HepG2 (cell line): ENCODE measurements around the gene TNFSF12. TPM values are rescaled to one million over a fixed set of nuclear protein-coding genes. Genes with fewer than 3 reads are reported as not detected.
A peak's percentile ranks its signal among the peaks of the same experiment; 100 is the strongest.

Experiments used
- ATAC-seq: fragments of 200-7000 bp; cut with Tn5 transposase; 3 replicates; pipeline ENCODE4 v1.9.1; 2020; ENCODE audit warnings: mild to moderate bottlenecking, moderate library complexity
- BruUV-seq: library from RNA; stranded (reverse); fragments of 400-500 nt; replicated peaks from 2 replicates; lab custom pipeline; 2021; lab: Mats Ljungman, UMichigan
- CTCF ChIA-PET: fragments of 300-600 bp; formaldehyde crosslinking; extraction: SDS; loops from one replicate; lab custom pipeline; 2021; ENCODE audit warnings: low total read pairs, inconsistent platforms, low intra/inter-chr PET ratio; lab: Yijun Ruan, JAX
- POLR2A ChIA-PET: fragments of 350-600 bp; sonication (Branson Sonifier 250); formaldehyde crosslinking; loops from one replicate; lab custom pipeline; 2020; ENCODE audit warnings: antibody characterized with exemption, inconsistent platforms; lab: Yijun Ruan, JAX
- DNase-seq: peaks from one replicate; pipeline ENCODE4 v3.0.0-alpha.2; 2015; ENCODE audit warnings: low spot score
- FAIRE-seq: peaks from 3 replicates; lab custom pipeline; 2011; peaks lifted over from hg19 to GRCh38; lab: Jason Lieb, UNC
- H2AFZ ChIP-seq: one replicate; pipeline ENCODE4 v1.6.1; 2011; ENCODE audit warnings: low read length, inconsistent platforms
- H3K27ac ChIP-seq: fragments of 300-600 bp; 3 replicates; pipeline ENCODE4 v1.8.0; 2011; ENCODE audit warnings: mixed run types, mild to moderate bottlenecking, mixed read lengths, low read length, inconsistent platforms; ENCODE audit not compliant: insufficient read depth; ENCODE audit errors: extremely low read length
- H3K27me3 ChIP-seq, 2 experiments: fragments of 200-600 bp in 1 of 2; 2 replicates in 1 of 2; 3 replicates in 1 of 2; pipeline versions ENCODE4 v1.6.0 to v1.8.0; 2011; ENCODE audit warnings: low read length in 2 of 2, mild to moderate bottlenecking in 2 of 2, moderate library complexity in 2 of 2, inconsistent platforms in 1 of 2; ENCODE audit not compliant: insufficient read depth in 2 of 2, control insufficient read depth in 1 of 2
- H3K36me3 ChIP-seq, 2 experiments: fragments of 200-600 bp in 1 of 2; replicated peaks in 1 of 2; 2 replicates in 1 of 2; 3 replicates in 1 of 2; pipeline versions ENCODE4 v1.5.1 to v1.8.0; 2011; ENCODE audit warnings: low read length in 2 of 2, inconsistent platforms in 1 of 2; ENCODE audit not compliant: insufficient read depth in 2 of 2, control insufficient read depth in 1 of 2
- H3K4me1 ChIP-seq: 2 replicates; pipeline ENCODE4 v1.5.1; 2012; ENCODE audit warnings: low read length, inconsistent platforms; ENCODE audit not compliant: insufficient read depth
- H3K4me2 ChIP-seq: 2 replicates; pipeline ENCODE4 v1.6.0; 2011; ENCODE audit warnings: low read depth, low read length, inconsistent platforms
- H3K4me3 ChIP-seq, 3 experiments: fragments of 200-600 bp in 1 of 3; sonication (generic), shearing (Covaris generic) in 1 of 3; replicated peaks in 1 of 3; 2 replicates each; pipeline ENCODE4 v1.5.1; 2011 to 2016; ENCODE audit warnings: low read length in 3 of 3, inconsistent platforms in 2 of 3, low read depth in 2 of 3, mild to moderate bottlenecking in 2 of 3, control low read depth in 1 of 3, mixed read lengths in 1 of 3; ENCODE audit not compliant: insufficient read depth in 1 of 3
- H3K79me2 ChIP-seq: one replicate; pipeline ENCODE4 v1.6.1; 2011; ENCODE audit warnings: low read length, inconsistent platforms; ENCODE audit not compliant: insufficient read depth
- H3K9ac ChIP-seq: 2 replicates; pipeline ENCODE4 v1.6.0; 2011; ENCODE audit warnings: mild to moderate bottlenecking, low read depth, low read length, inconsistent platforms; ENCODE audit not compliant: insufficient read depth
- H3K9me3 ChIP-seq: 2 replicates; pipeline ENCODE4 v1.5.1; 2012; ENCODE audit warnings: mild to moderate bottlenecking, low read length
- H4K20me1 ChIP-seq: 2 replicates; pipeline ENCODE4 v1.6.0; 2011; ENCODE audit warnings: inconsistent platforms, mild to moderate bottlenecking, low read length, moderate library complexity; ENCODE audit not compliant: insufficient read depth
- AGO2 ChIP-seq: fragments of 200-400 bp; formaldehyde crosslinking; optimal IDR thresholded peaks from 2 replicates; pipeline ENCODE3; 2017; ENCODE audit warnings: mild to moderate bottlenecking, low read depth, low read length, moderate library complexity
- CEBPB ChIP-seq: IDR thresholded peaks from 2 replicates; pipeline ENCODE4 v1.6.1; 2011; ENCODE audit warnings: low read depth, low read length, improper control_type of control experiment, borderline replicate concordance
- FUBP1 ChIP-seq: sonication (generic); formaldehyde crosslinking; IDR thresholded peaks from 2 replicates; pipeline ENCODE4 v1.5.1; 2020; ENCODE audit warnings: missing genetic modification reagents, mild to moderate bottlenecking, borderline replicate concordance
- HNF4A ChIP-seq: sonication (generic); formaldehyde crosslinking; IDR thresholded peaks from 2 replicates; pipeline ENCODE4 v1.4.0; 2020; ENCODE audit warnings: missing genetic modification reagents
- HNF4G ChIP-seq, 2 experiments: sonication (generic) in 1 of 2; formaldehyde crosslinking in 1 of 2; IDR thresholded peaks; 2 replicates each; pipeline versions ENCODE4 v1.4.0 to v1.6.1; 2011 to 2020; ENCODE audit warnings: borderline replicate concordance in 2 of 2, low read depth in 2 of 2, mild to moderate bottlenecking in 2 of 2, low read length in 1 of 2, missing genetic modification reagents in 1 of 2, moderate library complexity in 1 of 2
- RARA ChIP-seq: IDR thresholded peaks from 2 replicates; pipeline ENCODE4 v1.6.1; 2016; ENCODE audit warnings: missing genetic modification reagents, missing compliant biosample characterization
- SAP130 ChIP-seq: IDR thresholded peaks from 2 replicates; pipeline ENCODE4 v1.6.1; 2016; ENCODE audit warnings: low read depth
- ZNF34 ChIP-seq: sonication (generic); formaldehyde crosslinking; IDR thresholded peaks from 2 replicates; pipeline ENCODE4 v1.4.0; 2020; ENCODE audit warnings: mild to moderate bottlenecking, missing genetic modification reagents, borderline replicate concordance
- ZNF713 ChIP-seq: sonication (generic); formaldehyde crosslinking; IDR thresholded peaks from 2 replicates; pipeline ENCODE4 v1.4.0; 2020; ENCODE audit warnings: mild to moderate bottlenecking, missing genetic modification reagents
- WGBS: methylation state at CpG from one replicate; pipeline ENCODE4 v1.1.6; 2017; ENCODE audit warnings: low lambda C conversion rate; 5-methylcytosine and 5-hydroxymethylcytosine counted together
- in situ Hi-C: cut with HindIII; loops from 2 replicates; pipeline ENCODE4 v1.10.0; 2017; ENCODE audit warnings: low pct_unique_long_range_greater_than_20kb; ENCODE audit not compliant: extremely low pct_ligation_motif_present
- intact Hi-C: fragments of 100-400 bp; cut with micrococcal nuclease; formaldehyde crosslinking; loops from one replicate; pipeline ENCODE4 v1.10.0; 2022; ENCODE audit not compliant: unreplicated experiment
- polyA plus RNA-seq, 8 experiments: library from polyadenylated mRNA; depleted of rRNA in 3 of 8; stranded (reverse) in 7 of 8; unstranded in 1 of 8; fragments of >200 nt; fragmentation: Illumina TruSeq in 4 of 8; extraction: Trizol in 4 of 8; gene quantifications; 2 replicates each; pipeline versions ENCODE4 v1.2.1 to v1.2.3, GENCODE V29; 2011 to 2016; ENCODE audit warnings: low read depth in 4 of 8, missing spikeins in 1 of 8, mixed read lengths in 1 of 8; ENCODE audit not compliant: insufficient read depth in 1 of 8
- total RNA-seq, 5 experiments: library from RNA; depleted of rRNA; stranded (reverse); fragments of >200 nt; fragmentation: Illumina TruSeq; extraction: Trizol; gene quantifications; 2 replicates each; pipeline ENCODE4 v1.2.3, GENCODE V29; 2016; ENCODE audit warnings: low read depth in 1 of 5

The TNFSF12 gene
- total and polyA plus RNA-seq, 2 of the 13 experiments (the other 11 are each of a cell fraction or from before 2014, with no cell fraction given) = 0.93 to 7.2 TPM

DNA sequence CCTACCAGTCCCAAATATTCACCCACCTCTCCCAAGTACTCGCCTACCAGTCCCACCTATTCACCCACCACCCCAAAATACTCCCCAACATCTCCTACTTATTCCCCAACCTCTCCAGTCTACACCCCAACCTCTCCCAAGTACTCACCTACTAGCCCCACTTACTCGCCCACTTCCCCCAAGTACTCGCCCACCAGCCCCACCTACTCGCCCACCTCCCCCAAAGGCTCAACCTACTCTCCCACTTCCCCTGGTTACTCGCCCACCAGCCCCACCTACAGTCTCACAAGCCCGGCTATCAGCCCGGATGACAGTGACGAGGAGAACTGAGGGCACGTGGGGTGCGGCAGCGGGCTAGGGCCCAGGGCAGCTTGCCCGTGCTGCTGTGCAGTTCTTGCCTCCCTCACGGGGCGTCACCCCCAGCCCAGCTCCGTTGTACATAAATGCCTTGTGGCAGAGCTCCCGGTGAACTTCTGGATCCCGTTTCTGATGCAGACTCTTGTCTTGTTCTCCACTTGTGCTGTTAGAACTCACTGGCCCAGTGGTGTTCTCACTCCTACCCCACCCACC, 34.9 kb upstream of the TNFSF12 start:
- H3K4me3 ChIP-seq = no peak overlapping the region
- ChIA-PET CTCF (interaction anchor here (0.7 to 3.6 kb wide), 3 partner anchors 9 to 159 kb away, joined by 4 to 43 read pairs (median 4); partner anchors contain the start of gene SENP3), POLR2A (interaction anchor here (3.5 kb wide), 1 partner anchor 47 kb away, joined by 24 read pairs; the partner anchor contains the start of gene SENP3)
- FAIRE-seq (no peak), ATAC-seq (no peak), DNase-seq (no peak)
- H3K4me1 ChIP-seq = peaks cover 5% of the 10 kb centered on the region
- no peaks in the 10 kb centered on the region for H4K20me1 ChIP-seq
- intact Hi-C loops (loop anchor here (1.0 kb wide), 1 partner anchor 47 kb away; the partner anchor contains the start of gene SENP3), in situ Hi-C loops (loop anchor here (5.0 kb wide), 1 partner anchor 43 kb away; the partner anchor contains the start of gene TNFSF13)
- H3K4me2 ChIP-seq = no peak overlapping the region
- peaks cover 30 to 47% of the 10 kb centered on the region in 2 experiments for H3K36me3 ChIP-seq
- no peak overlapping the region for H2AFZ ChIP-seq
- no peaks in the 10 kb centered on the region for H3K79me2 ChIP-seq
- TF ChIP-seq AGO2 (peak; percentile 87), ZNF713 (CRISPR knock-in tag) (no peak)
- H3K27me3 ChIP-seq = no peaks in the 10 kb centered on the region
- TSS peak; percentile 74 for BruUV-seq
- WGBS = 96% methylated on average over 16 of the region's 17 CpGs
- H3K27ac ChIP-seq = no peak overlapping the region
- H3K9ac ChIP-seq = no peak overlapping the region
- no peaks in the 10 kb centered on the region for H3K9me3 ChIP-seq

- 81% methylated on average over 13 of the region's 13 CpGs for WGBS
- Histone ChIP-seq H3K36me3 (peaks cover 19 to 28% of the 10 kb centered on the region in 2 experiments), H4K20me1 (no peaks in the 10 kb centered on the region), H3K4me2 (no peak overlapping the region), H3K9me3 (no peaks in the 10 kb centered on the region), H3K27me3 (no peaks in the 10 kb centered on the region), H3K4me1 (peaks cover 5% of the 10 kb centered on the region), H3K27ac (no peak overlapping the region), H3K4me3 (no peak overlapping the region), H3K9ac (no peak overlapping the region), H3K79me2 (no peaks in the 10 kb centered on the region), H2AFZ (no peak overlapping the region)
- peak; percentile 20 for DNase-seq
- intact Hi-C loops (no loop called here), in situ Hi-C loops (no loop called here)
- ChIA-PET POLR2A (interaction anchor here (3.5 kb wide), 1 partner anchor 45 kb away, joined by 24 read pairs; the partner anchor contains the start of gene SENP3), CTCF (interaction anchor here (3.6 kb wide), 1 partner anchor 45 kb away, joined by 43 read pairs; the partner anchor contains the start of gene SENP3)
- no peak for ATAC-seq
- no TSS peak for BruUV-seq
- TF ChIP-seq HNF4G (IDR thresholded peaks at IDR 0.05; ENCODE audit: borderline replicate concordance, low read depth, low read length) = peak; percentile 49; the same call in 1 of the 2 replicates
- TF ChIP-seq HNF4G (CRISPR knock-in tag; IDR thresholded peaks at IDR 0.05; ENCODE audit: borderline replicate concordance, low read depth) = no peak
- TF ChIP-seq RARA (CRISPR knock-in tag) = no peak
- no peak for TF ChIP-seq FUBP1 (CRISPR knock-in tag)
- peak; percentile 59 for TF ChIP-seq CEBPB
- peak; percentile 29; the same call in 1 of the 2 replicates for TF ChIP-seq HNF4A (CRISPR knock-in tag)
- TF ChIP-seq ZNF34 (CRISPR knock-in tag) = no peak
- TF ChIP-seq SAP130 = no peak
- no peak for FAIRE-seq
Measured at GRCh38 chr17:7515911-7516610, 32.8 kb upstream of the TNFSF12 start.
